ENCODE results near the gene HMGN4.
A peak's percentile ranks its signal among the peaks of the same experiment; 100 is the strongest.

Gene HMGN4

GRCh38 chr6:26554697-26555504 lies 16.7 kb downstream of the HMGN4 start:
- H3K9me3 Mint-ChIP-seq = no peaks in the 10 kb centered on the region
- peaks cover 14% of the 10 kb centered on the region for H3K27me3 Mint-ChIP-seq (ENCODE audit: low read depth, poor library complexity)
- H3K4me1 Mint-ChIP-seq = peaks cover 16% of the 10 kb centered on the region
- H3K4me3 Mint-ChIP-seq = no peak overlapping the region
- no peaks in the 10 kb centered on the region for H3K36me3 Mint-ChIP-seq (ENCODE audit: low read depth)
- no peak for TF ChIP-seq CTCF (IDR thresholded peaks at IDR 0.05)
- no peak overlapping the region for H3K27ac Mint-ChIP-seq
- peak; percentile 61 for DNase-seq

DNA sequence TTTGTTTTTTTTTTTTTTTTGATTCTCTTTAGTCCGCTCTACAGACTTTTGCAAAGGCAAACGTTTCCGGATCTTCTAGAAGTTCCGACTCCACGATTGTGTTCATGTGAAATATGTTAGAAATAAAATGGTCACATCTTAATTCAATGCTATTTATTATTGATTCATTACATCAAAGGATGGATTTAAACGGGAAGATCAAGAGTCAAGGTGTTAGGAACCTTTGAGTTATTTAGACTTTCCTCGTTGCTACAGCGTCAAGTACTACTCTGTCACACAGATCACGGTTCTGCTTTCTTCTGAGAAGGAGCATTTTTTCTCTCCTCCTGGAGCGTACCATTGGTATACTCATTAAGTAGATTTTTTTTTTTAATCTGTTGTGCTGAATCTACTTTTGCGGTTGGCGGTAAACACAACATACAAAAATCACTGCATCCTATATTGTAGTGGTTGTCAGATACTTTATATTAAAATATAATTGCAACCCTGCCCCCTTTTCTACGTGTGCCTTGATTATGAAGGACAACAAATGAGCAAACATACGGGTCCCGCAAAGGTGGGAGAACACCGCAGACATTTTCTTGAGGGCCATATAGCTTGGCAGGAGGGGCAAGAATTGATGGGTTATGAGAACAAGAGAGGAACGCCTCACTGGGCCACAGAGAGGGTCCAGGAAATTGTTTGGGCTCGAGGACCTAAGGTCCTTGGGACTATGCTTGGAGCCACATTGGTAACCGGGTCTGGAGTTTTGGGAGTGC lies 17.5 kb downstream of the HMGN4 start:
- DNase-seq = no peak
- H3K9me3 Mint-ChIP-seq = no peaks in the 10 kb centered on the region
- TF ChIP-seq CTCF (IDR thresholded peaks at IDR 0.05) = no peak
- no peak overlapping the region for H3K4me3 Mint-ChIP-seq
- H3K27me3 Mint-ChIP-seq (ENCODE audit: low read depth, poor library complexity) = peaks cover 14% of the 10 kb centered on the region
- no peak overlapping the region for H3K27ac Mint-ChIP-seq
- H3K4me1 Mint-ChIP-seq = peaks cover 10% of the 10 kb centered on the region
- H3K36me3 Mint-ChIP-seq (ENCODE audit: low read depth) = no peaks in the 10 kb centered on the region

- H3K9me3 Mint-ChIP-seq = peaks cover 8% of the 10 kb centered on the region
- no peaks in the 10 kb centered on the region for H3K36me3 Mint-ChIP-seq (ENCODE audit: low read depth)
- DNase-seq = peak; percentile 67
- no peak overlapping the region for H3K4me3 Mint-ChIP-seq
- H3K27ac Mint-ChIP-seq = no peak overlapping the region
- TF ChIP-seq CTCF (IDR thresholded peaks at IDR 0.05) = no peak
- H3K27me3 Mint-ChIP-seq (ENCODE audit: low read depth, poor library complexity) = peaks cover 16% of the 10 kb centered on the region
- H3K4me1 Mint-ChIP-seq = peaks cover 10% of the 10 kb centered on the region
Observed at GRCh38 chr6:26556263-26557070, 18.3 kb downstream of the HMGN4 start.

GRCh38 chr6:26561533-26562466 lies 23.6 kb downstream of the HMGN4 start:
- no peak for DNase-seq
- H3K36me3 Mint-ChIP-seq (ENCODE audit: low read depth) = no peaks in the 10 kb centered on the region
- no peak overlapping the region for H3K27ac Mint-ChIP-seq
- peaks cover 22% of the 10 kb centered on the region for H3K9me3 Mint-ChIP-seq
- no peak for TF ChIP-seq CTCF (IDR thresholded peaks at IDR 0.05)
- peaks cover 14% of the 10 kb centered on the region for H3K27me3 Mint-ChIP-seq (ENCODE audit: low read depth, poor library complexity)
- H3K4me3 Mint-ChIP-seq = no peak overlapping the region
- H3K4me1 Mint-ChIP-seq = no peaks in the 10 kb centered on the region

DNA sequence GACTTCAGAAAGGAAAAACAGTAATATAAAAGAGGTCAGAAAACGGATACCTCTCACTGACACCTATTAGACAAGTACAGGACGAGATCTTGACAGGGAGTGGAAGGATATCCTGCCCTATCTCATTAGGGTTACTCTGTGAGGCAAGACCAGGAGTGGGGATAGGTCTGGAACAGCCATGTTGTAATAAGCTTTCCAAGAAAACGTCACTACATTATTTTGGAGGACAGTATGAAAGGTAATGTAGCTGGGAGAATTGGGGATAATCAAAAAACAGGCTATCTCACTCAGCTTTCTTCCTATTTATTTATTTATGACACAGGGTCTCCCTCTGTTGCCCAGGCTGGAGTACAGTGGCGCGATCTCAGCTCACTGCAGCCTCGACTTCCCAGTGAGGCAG lies 25.3 kb downstream of the HMGN4 start:
- TF ChIP-seq CTCF (IDR thresholded peaks at IDR 0.05) = no peak
- no peak overlapping the region for H3K4me3 Mint-ChIP-seq
- H3K27me3 Mint-ChIP-seq (ENCODE audit: low read depth, poor library complexity) = peaks cover 9% of the 10 kb centered on the region
- H3K27ac Mint-ChIP-seq = no peak overlapping the region
- H3K4me1 Mint-ChIP-seq = no peaks in the 10 kb centered on the region
- no peak for DNase-seq
- H3K36me3 Mint-ChIP-seq (ENCODE audit: low read depth) = no peaks in the 10 kb centered on the region
- H3K9me3 Mint-ChIP-seq = peaks cover 23% of the 10 kb centered on the region
